NCI-H2107 treated with DMSO at 0.1 percent for 48 hours (cell line): Measurements from ENCODE around the gene PGLYRP2.
"Not testable (repeated sequence)": the region's sequence is repeated elsewhere in the genome, so short reads cannot be mapped to it uniquely, and the experiment has no call there.

Source experiments
- DNase-seq: peaks from one replicate; lab custom pipeline; 2025; ENCODE audit not compliant: unreplicated experiment; lab: John Stamatoyannopoulos, UW

Gene PGLYRP2

GRCh38 chr19:15479391-15480345, at the start of gene PGLYRP2:
Gene PGLYRP2 (minus strand): TSS chr19:15479501. CDS start chr19:15479371, 130 bp downstream.
- DNase-seq, result no peak

DNA sequence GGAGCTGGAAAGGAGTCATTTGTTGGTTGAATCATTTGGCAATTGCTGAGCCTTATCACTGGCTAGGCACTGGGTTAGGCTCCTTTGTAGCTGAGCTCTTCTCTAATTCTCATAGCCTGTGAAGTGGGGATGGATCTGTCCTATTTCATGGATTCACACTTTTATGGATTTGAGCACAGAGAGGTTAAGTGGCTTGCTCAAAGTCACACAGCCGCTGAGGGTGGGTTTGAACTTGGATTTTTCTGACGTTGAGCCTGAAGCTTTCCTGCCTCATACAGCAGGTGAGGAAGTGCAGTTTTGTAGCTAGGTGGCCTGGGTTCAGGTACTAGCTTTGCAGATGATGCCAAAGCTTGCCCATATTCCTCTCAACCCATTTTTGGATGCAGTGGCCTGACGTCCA, 48.4 kb upstream of the PGLYRP2 start:
- no peak for DNase-seq

GRCh38 chr19:15526408-15526807, 47.1 kb upstream of the PGLYRP2 start:
- no peak for DNase-seq

DNA sequence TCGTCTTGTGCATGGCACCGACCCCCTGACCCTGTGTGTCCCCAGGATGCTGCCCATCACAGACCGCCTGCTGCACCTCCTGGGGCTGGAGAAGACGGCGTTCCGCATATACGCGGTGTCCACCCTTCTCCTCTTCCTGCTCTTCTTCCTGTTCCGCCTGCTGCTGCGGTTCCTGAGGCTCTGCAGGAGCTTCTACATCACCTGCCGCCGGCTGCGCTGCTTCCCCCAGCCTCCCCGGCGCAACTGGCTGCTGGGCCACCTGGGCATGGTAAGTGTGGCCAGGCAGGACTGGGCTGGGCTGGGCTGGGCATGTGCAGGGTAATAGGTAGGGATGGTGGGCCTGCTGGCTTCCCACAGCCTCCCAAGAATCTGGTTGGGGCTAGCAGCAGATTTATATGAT, 46.0 kb upstream of the PGLYRP2 start:
- DNase-seq, result no peak

DNA sequence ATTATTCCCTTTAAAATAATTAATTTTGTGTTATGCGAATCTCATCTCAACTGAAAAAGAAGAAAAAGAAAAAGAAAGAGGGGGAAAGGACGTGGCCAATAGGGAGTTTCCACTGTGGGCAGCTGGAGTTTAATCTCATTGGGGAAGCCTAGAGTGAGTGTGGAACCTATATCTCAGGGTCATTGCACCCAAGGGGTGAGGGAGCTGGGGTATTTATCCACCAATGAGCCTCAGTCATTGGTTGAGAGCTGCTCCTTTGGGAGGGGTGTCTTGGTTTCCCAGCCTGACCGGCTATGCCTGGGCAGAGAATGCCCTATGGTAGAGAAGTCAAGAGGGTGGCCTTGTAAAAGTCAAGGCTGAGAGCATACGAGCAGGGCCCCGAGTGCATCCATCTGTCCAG, 45.5 kb upstream of the PGLYRP2 start:
- no peak for DNase-seq

DNA sequence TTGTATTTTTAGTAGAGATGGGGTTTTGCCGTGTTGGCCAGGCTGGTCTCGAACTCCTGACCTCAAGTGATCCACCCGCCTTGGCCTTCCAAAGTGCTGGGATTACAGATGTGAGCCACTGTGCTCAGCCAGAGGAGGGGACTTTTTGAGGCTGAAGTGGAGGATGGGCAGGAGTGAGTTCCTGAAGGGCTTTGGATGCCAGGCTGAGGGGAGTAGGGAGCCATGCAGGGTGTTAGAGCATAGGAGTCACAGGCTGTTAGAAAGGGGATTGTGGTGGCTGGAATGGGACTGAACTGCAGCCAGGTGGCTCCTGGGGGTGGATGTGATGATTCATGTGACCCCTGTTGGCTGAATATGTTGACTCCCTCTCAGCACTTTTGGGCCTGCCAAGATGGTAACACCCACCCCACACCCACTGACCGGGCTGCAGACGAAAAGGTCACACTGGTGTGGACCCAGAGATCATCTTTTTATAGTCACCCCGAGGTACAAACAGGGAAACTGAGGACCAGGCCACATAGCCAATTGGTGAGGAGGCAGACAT, 40.2 kb upstream of the PGLYRP2 start:
- DNase-seq, result no peak

- DNase-seq, result no peak
Measured at GRCh38 chr19:15517778-15518177, 38.5 kb upstream of the PGLYRP2 start.

GRCh38 chr19:15516363-15516762, 37.1 kb upstream of the PGLYRP2 start:
- no peak for DNase-seq

DNA sequence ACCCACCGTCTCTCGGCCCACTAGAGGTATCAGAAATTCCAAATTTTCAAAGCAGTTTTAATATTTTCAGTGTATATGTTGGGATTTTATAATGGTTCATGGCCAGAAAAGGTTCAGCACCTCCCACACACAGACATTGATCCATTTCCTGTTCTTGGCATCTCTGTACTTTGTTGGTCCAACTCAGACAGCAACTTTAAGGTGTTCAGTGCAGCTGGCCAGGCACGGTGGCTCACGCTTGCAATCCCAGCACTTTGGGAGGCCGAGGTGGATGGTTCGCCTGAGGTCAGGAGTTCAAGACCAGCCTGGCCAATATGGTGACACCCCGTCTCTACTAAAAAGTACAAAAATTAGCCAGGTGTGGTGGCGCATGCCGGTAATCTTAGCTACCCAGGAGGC, 35.9 kb upstream of the PGLYRP2 start:
- DNase-seq, result not testable (repeated sequence)

DNA sequence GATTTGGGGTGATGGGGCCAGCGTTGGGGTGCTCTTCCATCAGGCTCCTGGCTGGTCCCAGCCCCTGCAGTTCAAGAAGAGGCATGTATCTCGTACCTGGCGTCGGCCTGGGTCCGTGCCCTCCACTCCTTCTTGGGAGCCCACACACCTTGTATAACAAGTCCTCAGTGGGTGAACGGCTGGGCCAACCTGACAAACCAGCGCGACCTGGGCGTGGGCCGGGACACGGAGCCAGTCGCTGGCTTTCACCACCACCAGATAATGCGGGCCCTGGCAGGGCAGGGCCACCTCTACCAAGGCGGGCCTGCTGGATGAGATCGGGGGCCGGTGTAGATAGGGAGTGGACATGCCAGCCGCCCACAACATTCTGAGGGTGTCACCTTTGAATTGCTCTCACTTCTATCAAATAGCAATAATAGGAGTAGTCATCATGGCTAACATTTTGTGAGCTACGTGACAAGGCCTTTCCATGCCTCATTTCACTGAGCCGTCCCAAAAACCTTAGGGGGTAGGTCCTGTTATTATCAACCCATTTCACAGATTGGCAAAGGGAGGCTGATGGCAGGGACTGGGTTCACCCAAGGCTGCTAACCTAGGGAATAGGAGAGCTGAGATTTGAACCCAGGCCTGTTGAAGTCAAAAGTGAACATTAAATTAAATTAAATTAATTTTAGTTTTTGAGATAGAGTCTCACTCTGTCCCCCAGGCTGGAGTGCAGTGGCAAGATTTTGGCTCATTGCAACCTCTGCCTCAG, 32.5 kb upstream of the PGLYRP2 start:
- no peak for DNase-seq

DNA sequence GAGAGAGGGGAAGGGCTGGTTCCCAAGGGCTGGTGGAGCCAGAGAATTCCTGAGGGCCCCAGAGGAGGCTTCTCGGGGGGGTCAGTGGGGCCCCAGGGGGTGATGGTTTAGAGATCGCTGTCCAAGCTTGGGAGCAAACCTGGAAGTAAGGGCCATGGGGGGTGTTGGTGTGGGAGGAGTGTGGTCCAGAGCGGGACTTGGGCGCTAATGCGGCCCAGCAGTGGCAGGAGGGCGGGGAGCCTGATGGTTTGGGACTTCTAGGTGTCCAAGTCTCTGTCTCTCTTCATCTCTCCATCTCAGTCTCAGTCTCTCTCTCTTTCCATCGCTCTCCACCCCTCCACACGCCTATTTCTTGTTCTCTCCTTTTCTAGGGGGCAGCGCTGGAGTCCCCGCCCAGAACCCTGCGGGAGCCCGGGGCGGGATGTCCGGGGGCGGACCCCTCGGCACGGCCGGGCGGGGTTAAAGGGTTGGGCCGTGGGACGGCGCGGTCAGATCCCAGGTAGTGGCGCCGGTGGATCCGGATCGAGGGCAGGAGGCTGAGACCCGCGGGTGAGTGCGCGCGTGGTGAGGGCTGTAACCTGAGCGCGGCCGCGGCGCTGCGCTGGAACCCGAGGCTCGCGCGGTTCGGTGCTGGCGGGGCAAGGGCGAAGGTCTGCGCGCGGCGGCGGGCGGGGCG, 28.9 kb upstream of the PGLYRP2 start, which contains the start of gene CYP4F22:
Gene CYP4F22, plus strand, starts transcription at position 491 of the 676 bp plus-strand sequence. CDS start 16,812 bp downstream, outside the sequence.
- DNase-seq, result no peak

DNA sequence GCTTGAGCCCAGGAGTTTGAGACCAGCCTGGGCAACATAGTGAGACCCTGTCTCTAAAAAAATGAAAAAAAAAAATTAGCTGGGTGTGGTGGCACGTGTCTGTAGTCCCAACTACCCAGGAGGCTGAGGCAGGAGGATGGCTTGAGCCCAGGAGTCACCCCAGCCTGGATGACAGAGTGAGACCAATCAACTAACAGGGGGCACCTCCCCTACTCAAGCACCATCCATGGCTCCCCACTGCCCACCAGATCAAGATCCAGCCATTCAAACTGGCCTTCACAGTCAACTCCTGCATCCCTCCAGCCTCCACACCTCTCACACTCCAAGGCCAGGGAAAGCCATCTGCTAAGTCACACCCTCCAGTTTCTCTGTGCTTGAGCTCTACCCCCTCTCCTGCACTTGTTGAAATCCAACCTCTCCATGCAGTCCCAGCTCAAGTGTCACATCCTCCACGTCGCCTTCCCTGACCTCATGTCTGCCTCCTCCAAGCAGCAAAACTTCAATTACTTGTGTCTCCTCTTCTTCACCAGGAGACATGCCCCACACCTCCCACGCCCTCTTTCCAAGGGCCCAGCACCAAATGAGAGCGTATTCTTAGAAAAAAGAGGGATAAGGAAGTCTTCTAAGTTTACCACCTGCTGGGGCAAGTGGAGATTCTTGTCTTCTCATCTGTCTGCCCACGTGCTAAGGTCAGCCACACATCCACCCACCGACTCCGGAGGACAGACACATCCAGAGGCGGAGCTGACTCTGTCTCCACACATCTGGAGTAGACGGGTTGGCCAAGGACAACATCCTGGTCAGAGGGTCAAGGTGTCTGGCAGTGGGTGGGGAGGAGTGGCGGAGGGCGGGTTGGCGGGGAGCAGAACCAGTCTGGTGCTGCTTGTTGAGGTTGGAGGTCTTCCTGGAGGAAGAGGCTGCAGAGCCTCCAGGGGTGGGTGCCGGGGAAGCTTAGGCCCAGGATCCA, 28.1 kb upstream of the PGLYRP2 start:
- DNase-seq, result no peak

GRCh38 chr19:15506074-15506571, 26.8 kb upstream of the PGLYRP2 start:
- no peak for DNase-seq

DNA sequence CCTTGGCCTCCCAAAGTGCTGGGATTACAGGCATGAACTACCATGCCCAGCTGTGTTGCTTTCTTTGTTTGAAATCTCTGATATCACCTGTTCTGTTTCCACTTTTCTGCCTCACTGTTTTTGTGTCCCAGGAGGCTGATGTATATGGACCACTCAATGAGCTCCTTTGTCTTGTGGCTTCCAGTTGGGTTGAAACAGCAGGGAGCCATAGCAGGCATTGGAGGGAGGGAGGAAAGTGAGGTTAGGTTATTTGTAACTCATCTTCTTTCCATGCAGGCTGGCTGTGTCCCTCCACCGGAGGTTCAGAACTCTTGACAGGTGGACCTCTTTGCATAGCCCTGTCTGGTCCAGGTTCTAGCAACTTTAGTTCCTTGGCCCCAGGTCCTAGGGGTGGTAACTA, 23.0 kb upstream of the PGLYRP2 start:
- DNase-seq, result no peak

DNA sequence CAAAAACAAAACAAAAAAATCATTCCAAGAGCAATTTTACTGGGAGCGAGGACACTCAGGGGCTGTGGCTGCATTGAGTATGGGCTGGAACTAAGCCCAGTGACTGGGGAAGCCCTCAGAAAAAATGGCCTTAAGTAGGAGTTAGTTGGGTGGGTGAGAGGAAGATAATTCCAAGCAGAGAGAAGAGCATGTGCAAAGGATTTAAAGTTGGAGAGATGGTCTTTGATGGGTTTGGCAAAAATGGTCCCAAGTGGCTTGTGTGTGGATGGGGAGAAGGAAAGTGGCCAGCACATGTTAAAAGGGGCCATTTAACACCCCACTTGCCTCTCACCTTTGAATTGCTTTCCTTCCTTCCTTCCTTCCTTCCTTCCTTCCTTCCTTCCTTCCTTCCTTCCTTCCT, 22.3 kb upstream of the PGLYRP2 start:
- no peak for DNase-seq

DNA sequence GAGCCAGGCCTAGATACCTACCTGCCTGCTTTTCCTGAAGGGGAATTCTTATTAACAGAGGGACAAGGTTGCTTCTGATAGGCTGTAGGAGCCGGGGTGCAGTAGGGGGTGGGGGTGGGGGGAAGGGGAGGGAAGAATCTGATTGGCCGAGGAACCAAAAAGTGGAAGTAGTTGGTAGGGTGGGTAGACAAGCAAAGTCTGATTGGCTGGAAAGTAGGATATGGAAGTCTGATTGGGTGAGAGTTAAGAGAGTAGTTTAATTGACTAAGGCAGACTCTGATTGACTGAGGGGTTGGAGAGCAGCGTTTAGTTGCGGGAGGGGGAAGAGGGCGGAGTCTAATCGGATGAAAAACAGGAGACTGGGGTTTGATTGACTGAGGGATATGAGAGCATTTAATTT, 19.6 kb upstream of the PGLYRP2 start:
- no peak for DNase-seq

DNA sequence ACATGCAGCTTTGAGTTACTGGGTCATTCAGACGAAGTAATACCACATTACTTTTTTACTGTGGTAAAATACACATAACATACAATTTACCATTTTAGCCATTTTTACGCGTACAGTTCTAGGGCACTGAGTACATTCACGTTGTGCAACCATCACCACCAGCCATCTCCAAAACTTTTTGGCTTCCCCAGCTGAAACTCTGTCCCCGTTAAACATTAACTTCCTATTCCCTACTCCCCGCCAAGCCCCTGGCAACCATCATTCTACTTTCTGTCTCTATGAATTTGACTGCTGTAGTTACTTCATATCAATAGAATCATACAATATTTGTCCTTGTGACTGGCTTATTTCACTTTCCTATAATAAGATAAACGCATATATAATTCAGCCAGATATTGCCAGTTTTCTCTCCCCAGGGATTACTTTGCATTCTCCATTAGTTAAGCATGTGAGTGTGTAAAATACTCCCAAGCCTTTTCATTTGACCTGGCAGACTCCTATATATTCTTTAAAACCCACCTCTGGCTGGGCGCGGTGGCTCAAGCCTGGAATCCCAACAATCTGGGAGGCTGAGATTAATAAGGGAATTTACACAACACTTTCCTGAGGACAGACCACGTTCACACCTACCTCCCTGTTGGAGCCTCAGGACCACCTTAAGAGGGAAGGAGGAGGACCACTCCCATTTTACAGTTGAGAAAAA, 19.0 kb upstream of the PGLYRP2 start:
- no peak for DNase-seq

DNA sequence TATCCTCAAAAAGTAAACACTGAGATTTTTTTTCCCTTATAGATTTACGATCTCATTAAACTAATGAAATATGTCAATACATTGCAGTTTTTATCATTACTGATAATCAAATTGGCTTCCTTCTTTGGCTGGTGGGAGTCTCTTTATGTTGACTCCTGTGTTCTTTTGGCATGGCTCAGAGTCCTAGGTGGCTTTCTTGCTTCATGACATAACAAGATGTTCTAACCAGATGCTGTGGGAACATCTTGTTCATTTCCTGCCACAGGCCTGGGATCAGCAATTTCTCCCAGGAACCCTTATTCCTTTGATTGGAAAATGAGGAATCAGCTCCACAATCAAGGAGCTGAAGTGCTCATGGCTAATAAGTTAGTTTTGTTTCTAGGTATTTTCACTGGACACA, 15.8 kb upstream of the PGLYRP2 start:
- no peak for DNase-seq
